ENCODE data around the gene EFCAB6.

Gene EFCAB6

GRCh38 chr22:43845981-43846380 lies 33.9 kb upstream of the EFCAB6 start:
- H2AFZ ChIP-seq (ENCODE audit: insufficient read depth, low read length, poor library complexity) = no peak overlapping the region
- no peak overlapping the region for H2BK120ac ChIP-seq (ENCODE audit: insufficient read depth, low read length, poor library complexity)
- no peak overlapping the region for H3K23ac ChIP-seq (ENCODE audit: low read length)
- H3K9ac ChIP-seq (ENCODE audit: low read length) = no peak overlapping the region
- no peak overlapping the region for H2BK12ac ChIP-seq (ENCODE audit: low read length)
- no peak for DNase-seq
- no peaks in the 10 kb centered on the region for H3K27me3 ChIP-seq (ENCODE audit: insufficient read depth, low read length)
- H3K18ac ChIP-seq (ENCODE audit: low read length) = no peak overlapping the region
- H4K12ac ChIP-seq (ENCODE audit: low read depth, low read length) = no peak overlapping the region
- H3K79me1 ChIP-seq (ENCODE audit: low read length) = no peaks in the 10 kb centered on the region
- WGBS (ENCODE audit: extremely low coverage, insufficient coverage, insufficient read length) = no CpG with 5 or more reads among the region's 11 CpGs
- H2AK5ac ChIP-seq (ENCODE audit: low read length) = no peak overlapping the region
- no peak overlapping the region for H3K4ac ChIP-seq (ENCODE audit: low read depth, low read length)
- no peak overlapping the region for H4K91ac ChIP-seq (ENCODE audit: low read depth, low read length)
- peaks cover 6% of the 10 kb centered on the region for H3K9me3 ChIP-seq (ENCODE audit: insufficient read depth, low read depth, low read length)
- H3K4me1 ChIP-seq (ENCODE audit: control insufficient read depth in 1 of 2, insufficient read depth in 2 of 2, low read length in 2 of 2) = no peaks in the 10 kb centered on the region
- H4K8ac ChIP-seq (ENCODE audit: low read depth, low read length) = no peak overlapping the region
- H2BK5ac ChIP-seq (ENCODE audit: low read depth, low read length, poor library complexity) = no peak overlapping the region
- no peaks in the 10 kb centered on the region for H3K36me3 ChIP-seq (ENCODE audit: control insufficient read depth in 1 of 2, insufficient read depth in 2 of 2, low read length in 2 of 2)
- no peak overlapping the region for H3K27ac ChIP-seq (ENCODE audit: low read depth, low read length)
- no peak overlapping the region for H3K14ac ChIP-seq (ENCODE audit: low read length)
- H3K4me3 ChIP-seq (ENCODE audit: low read depth, low read length) = no peak overlapping the region
- H3K4me2 ChIP-seq (ENCODE audit: low read length) = no peak overlapping the region
- H3K79me2 ChIP-seq (ENCODE audit: control insufficient read depth, insufficient read depth, low read length, poor library complexity) = no peaks in the 10 kb centered on the region

- Histone ChIP-seq H3K14ac (ENCODE audit: low read length) (no peak overlapping the region), H3K23ac (ENCODE audit: low read length) (no peak overlapping the region), H3K27me3 (ENCODE audit: insufficient read depth, low read length) (no peaks in the 10 kb centered on the region), H3K79me2 (ENCODE audit: control insufficient read depth, insufficient read depth, low read length, poor library complexity) (no peaks in the 10 kb centered on the region), H3K4me2 (ENCODE audit: low read length) (no peak overlapping the region), H3K18ac (ENCODE audit: low read length) (no peak overlapping the region), H3K27ac (ENCODE audit: low read depth, low read length) (no peak overlapping the region), H3K4ac (ENCODE audit: low read depth, low read length) (no peak overlapping the region), H3K9me3 (ENCODE audit: insufficient read depth, low read depth, low read length) (peaks cover 7% of the 10 kb centered on the region), H3K36me3 (ENCODE audit: control insufficient read depth in 1 of 2, insufficient read depth in 2 of 2, low read length in 2 of 2) (no peaks in the 10 kb centered on the region), H2BK120ac (ENCODE audit: insufficient read depth, low read length, poor library complexity) (no peak overlapping the region), H2AFZ (ENCODE audit: insufficient read depth, low read length, poor library complexity) (no peak overlapping the region), H3K79me1 (ENCODE audit: low read length) (no peaks in the 10 kb centered on the region), H2AK5ac (ENCODE audit: low read length) (no peak overlapping the region), H2BK12ac (ENCODE audit: low read length) (no peak overlapping the region), H2BK5ac (ENCODE audit: low read depth, low read length, poor library complexity) (no peak overlapping the region), H4K91ac (ENCODE audit: low read depth, low read length) (no peak overlapping the region), H3K4me3 (ENCODE audit: low read depth, low read length) (no peak overlapping the region), H4K8ac (ENCODE audit: low read depth, low read length) (no peak overlapping the region), H3K4me1 (ENCODE audit: control insufficient read depth in 1 of 2, insufficient read depth in 2 of 2, low read length in 2 of 2) (no peaks in the 10 kb centered on the region), H4K12ac (ENCODE audit: low read depth, low read length) (no peak overlapping the region), H3K9ac (ENCODE audit: low read length) (no peak overlapping the region)
- no CpG with 5 or more reads among the region's 31 CpGs for WGBS (ENCODE audit: extremely low coverage, insufficient coverage, insufficient read length)
- DNase-seq = no peak
Observed at GRCh38 chr22:43844560-43845545, 32.7 kb upstream of the EFCAB6 start.

- Histone ChIP-seq H3K4me3 (ENCODE audit: low read depth, low read length) (no peak overlapping the region), H3K9ac (ENCODE audit: low read length) (no peak overlapping the region), H3K4ac (ENCODE audit: low read depth, low read length) (no peak overlapping the region), H3K27me3 (ENCODE audit: insufficient read depth, low read length) (no peaks in the 10 kb centered on the region), H3K4me2 (ENCODE audit: low read length) (no peak overlapping the region), H3K79me2 (ENCODE audit: control insufficient read depth, insufficient read depth, low read length, poor library complexity) (no peaks in the 10 kb centered on the region), H2BK12ac (ENCODE audit: low read length) (no peak overlapping the region), H2AK5ac (ENCODE audit: low read length) (no peak overlapping the region), H4K12ac (ENCODE audit: low read depth, low read length) (no peak overlapping the region), H3K18ac (ENCODE audit: low read length) (no peak overlapping the region), H3K23ac (ENCODE audit: low read length) (no peak overlapping the region), H2BK5ac (ENCODE audit: low read depth, low read length, poor library complexity) (no peak overlapping the region), H3K14ac (ENCODE audit: low read length) (no peak overlapping the region), H2BK120ac (ENCODE audit: insufficient read depth, low read length, poor library complexity) (no peak overlapping the region), H3K9me3 (ENCODE audit: insufficient read depth, low read depth, low read length) (peaks cover 7% of the 10 kb centered on the region), H3K27ac (ENCODE audit: low read depth, low read length) (no peak overlapping the region), H4K8ac (ENCODE audit: low read depth, low read length) (no peak overlapping the region), H4K91ac (ENCODE audit: low read depth, low read length) (no peak overlapping the region), H3K79me1 (ENCODE audit: low read length) (no peaks in the 10 kb centered on the region), H2AFZ (ENCODE audit: insufficient read depth, low read length, poor library complexity) (no peak overlapping the region), H3K4me1 (ENCODE audit: control insufficient read depth in 1 of 2, insufficient read depth in 2 of 2, low read length in 2 of 2) (no peaks in the 10 kb centered on the region), H3K36me3 (ENCODE audit: control insufficient read depth in 1 of 2, insufficient read depth in 2 of 2, low read length in 2 of 2) (no peaks in the 10 kb centered on the region)
- no peak for DNase-seq
- WGBS (ENCODE audit: extremely low coverage, insufficient coverage, insufficient read length) = no CpG with 5 or more reads among the region's 21 CpGs
Observed at GRCh38 chr22:43843783-43844530, 31.9 kb upstream of the EFCAB6 start.

- no peak overlapping the region for H3K9ac ChIP-seq (ENCODE audit: low read length)
- no peak overlapping the region for H4K8ac ChIP-seq (ENCODE audit: low read depth, low read length)
- H3K18ac ChIP-seq (ENCODE audit: low read length) = no peak overlapping the region
- H3K4ac ChIP-seq (ENCODE audit: low read depth, low read length) = no peak overlapping the region
- no peak overlapping the region for H3K27ac ChIP-seq (ENCODE audit: low read depth, low read length)
- no peaks in the 10 kb centered on the region for H3K79me1 ChIP-seq (ENCODE audit: low read length)
- H2AK5ac ChIP-seq (ENCODE audit: low read length) = no peak overlapping the region
- H3K14ac ChIP-seq (ENCODE audit: low read length) = no peak overlapping the region
- H2BK120ac ChIP-seq (ENCODE audit: insufficient read depth, low read length, poor library complexity) = no peak overlapping the region
- H2AFZ ChIP-seq (ENCODE audit: insufficient read depth, low read length, poor library complexity) = no peak overlapping the region
- no peaks in the 10 kb centered on the region for H3K27me3 ChIP-seq (ENCODE audit: insufficient read depth, low read length)
- H3K79me2 ChIP-seq (ENCODE audit: control insufficient read depth, insufficient read depth, low read length, poor library complexity) = no peaks in the 10 kb centered on the region
- peaks cover 4% of the 10 kb centered on the region for H3K9me3 ChIP-seq (ENCODE audit: insufficient read depth, low read depth, low read length)
- H4K91ac ChIP-seq (ENCODE audit: low read depth, low read length) = no peak overlapping the region
- no CpG with 5 or more reads among the region's 21 CpGs for WGBS (ENCODE audit: extremely low coverage, insufficient coverage, insufficient read length)
- H3K36me3 ChIP-seq (ENCODE audit: control insufficient read depth in 1 of 2, insufficient read depth in 2 of 2, low read length in 2 of 2) = no peaks in the 10 kb centered on the region
- H3K4me2 ChIP-seq (ENCODE audit: low read length) = no peak overlapping the region
- no peaks in the 10 kb centered on the region for H3K4me1 ChIP-seq (ENCODE audit: control insufficient read depth in 1 of 2, insufficient read depth in 2 of 2, low read length in 2 of 2)
- H4K12ac ChIP-seq (ENCODE audit: low read depth, low read length) = no peak overlapping the region
- no peak overlapping the region for H3K4me3 ChIP-seq (ENCODE audit: low read depth, low read length)
- no peak overlapping the region for H2BK5ac ChIP-seq (ENCODE audit: low read depth, low read length, poor library complexity)
- no peak overlapping the region for H3K23ac ChIP-seq (ENCODE audit: low read length)
- no peak overlapping the region for H2BK12ac ChIP-seq (ENCODE audit: low read length)
- DNase-seq = no peak
Observed at GRCh38 chr22:43841742-43842141, 29.6 kb upstream of the EFCAB6 start.
